HUDEP-2 (cell line): ENCODE measurements around the gene ZBTB46.
A peak's percentile ranks its signal among the peaks of the same experiment; 100 is the strongest.

Source experiments
- DNase-seq, 76 experiments: peaks; one replicate each; lab custom pipeline; 2025; ENCODE audit not compliant: unreplicated experiment in 76 of 76; lab: John Stamatoyannopoulos, UW

Gene ZBTB46

GRCh38 chr20:63840405-63840828, 9.4 kb upstream of the ZBTB46 start:
- no peak for DNase-seq

DNA sequence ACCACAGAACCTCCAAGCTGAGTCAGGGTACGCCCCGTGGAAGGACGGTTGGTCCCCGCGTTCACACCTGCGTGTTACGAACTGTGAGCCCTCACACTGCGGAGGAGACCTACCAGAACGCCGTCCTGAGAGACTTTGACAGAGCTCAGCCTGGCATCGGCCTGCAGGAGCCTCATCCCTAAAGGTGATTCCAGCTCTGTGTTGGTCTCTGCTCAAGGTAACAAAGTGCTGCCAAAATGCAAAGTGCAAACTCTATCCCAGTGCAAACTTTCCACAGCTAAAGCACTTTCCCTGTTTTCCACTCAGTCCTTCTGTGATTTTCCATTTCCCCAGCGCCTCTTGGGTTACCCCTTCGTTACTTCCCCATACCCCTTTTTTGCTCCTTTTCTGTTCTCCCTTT, 8.6 kb upstream of the ZBTB46 start:
- no peak for DNase-seq

- no peak for DNase-seq
These were observed 6.4 kb upstream of the ZBTB46 start for GRCh38 chr20:63837479-63837878.

- no peak for DNase-seq
These were observed 5.6 kb upstream of the ZBTB46 start for GRCh38 chr20:63836458-63837344.

GRCh38 chr20:63835021-63835858, 4.2 kb upstream of the ZBTB46 start:
- DNase-seq, result peak in 52 of 76 experiments; percentile 5 to 86 (median 34)

DNA sequence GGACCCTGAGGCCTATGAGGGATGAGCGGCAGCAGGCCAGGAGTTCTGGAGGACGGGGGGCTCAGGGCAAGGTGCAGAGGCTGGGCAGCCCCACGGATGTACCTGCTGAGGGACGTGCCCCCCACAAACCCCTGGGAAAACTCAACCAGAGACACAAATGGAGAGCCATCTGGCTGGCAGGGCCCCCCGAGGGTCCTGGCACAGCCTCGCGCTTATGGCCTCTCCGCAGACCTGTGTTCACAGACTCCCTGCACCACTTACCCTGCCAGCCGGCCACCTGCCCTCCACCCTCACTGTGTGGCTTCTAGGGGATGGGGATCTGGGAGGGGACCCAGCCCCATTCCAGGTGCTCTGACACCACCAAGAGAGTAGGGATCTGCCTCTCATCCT, 3.4 kb upstream of the ZBTB46 start:
- no peak for DNase-seq

- no peak for DNase-seq
These were observed 2.9 kb upstream of the ZBTB46 start for GRCh38 chr20:63833776-63834490.

GRCh38 chr20:63831993-63832686, 1.1 kb upstream of the ZBTB46 start:
- no peak for DNase-seq

- DNase-seq, result no peak
These were observed 555 bp upstream of the ZBTB46 start for GRCh38 chr20:63831646-63831992.

DNA sequence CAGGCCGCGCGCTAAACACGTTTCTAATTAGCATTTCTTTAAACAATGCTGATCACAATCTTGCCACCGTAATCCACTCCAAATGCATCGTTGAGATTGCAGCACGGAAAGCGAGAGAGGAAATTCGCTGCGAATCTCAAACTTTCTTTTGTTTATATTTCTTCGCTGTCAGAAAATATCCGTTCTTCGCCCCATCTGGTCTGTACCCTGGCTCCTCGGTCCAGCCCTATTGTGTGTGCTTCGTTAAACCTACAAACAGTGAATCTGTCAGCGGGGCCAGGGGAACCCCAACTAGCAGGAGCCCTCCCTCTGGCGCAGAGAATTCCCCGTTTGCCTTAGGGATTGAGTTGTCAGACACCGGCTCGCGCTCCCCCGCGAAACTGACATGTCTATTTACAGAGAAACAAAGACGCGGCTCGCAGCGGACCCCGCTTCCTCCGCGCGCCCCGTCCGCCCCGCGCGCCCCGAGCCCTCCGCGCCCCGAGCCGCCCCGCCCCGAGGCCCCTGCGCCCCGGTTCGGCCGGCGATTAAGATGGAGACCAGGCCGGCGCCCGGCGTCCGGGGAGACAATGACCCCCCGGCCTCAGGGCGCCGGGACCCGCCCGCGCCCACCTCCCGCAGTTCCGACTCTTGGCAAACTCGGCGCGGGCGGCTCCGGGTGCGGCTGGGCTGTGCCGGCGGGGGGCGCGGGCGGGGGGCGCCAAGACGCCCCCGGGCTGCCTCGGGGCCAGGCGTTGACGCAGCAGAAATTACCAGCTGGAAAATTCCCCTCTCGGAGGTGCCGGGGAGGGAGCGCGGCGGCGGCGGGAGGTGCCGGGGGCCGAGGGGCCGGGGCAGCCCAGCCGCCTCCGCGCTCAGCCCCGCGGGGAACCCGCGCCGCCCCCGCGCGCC, 874 bp downstream of the ZBTB46 start:
- DNase-seq, result no peak

- no peak for DNase-seq
These were observed 1.5 kb downstream of the ZBTB46 start for GRCh38 chr20:63829603-63829944.

DNA sequence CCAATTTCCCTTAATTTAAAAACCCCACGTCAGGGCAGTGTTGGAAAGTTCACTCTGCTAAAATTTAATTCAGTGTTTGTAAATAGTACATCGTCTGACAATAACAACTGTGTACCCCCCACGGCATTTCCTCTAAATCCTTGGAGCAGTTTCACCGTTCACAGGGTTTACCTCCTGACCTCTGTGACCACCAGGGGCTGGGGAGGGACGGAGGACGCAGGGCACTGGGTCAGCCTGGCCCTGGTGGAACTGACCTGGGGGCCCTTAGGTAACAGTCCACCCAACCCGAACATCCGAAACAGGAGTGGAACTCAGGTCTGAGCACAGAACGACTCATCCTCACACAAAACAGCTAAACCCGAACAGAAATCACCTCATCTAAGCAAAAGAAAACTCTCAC, 2.1 kb downstream of the ZBTB46 start:
- no peak for DNase-seq

GRCh38 chr20:63828545-63828944, 2.5 kb downstream of the ZBTB46 start:
- no peak for DNase-seq

DNA sequence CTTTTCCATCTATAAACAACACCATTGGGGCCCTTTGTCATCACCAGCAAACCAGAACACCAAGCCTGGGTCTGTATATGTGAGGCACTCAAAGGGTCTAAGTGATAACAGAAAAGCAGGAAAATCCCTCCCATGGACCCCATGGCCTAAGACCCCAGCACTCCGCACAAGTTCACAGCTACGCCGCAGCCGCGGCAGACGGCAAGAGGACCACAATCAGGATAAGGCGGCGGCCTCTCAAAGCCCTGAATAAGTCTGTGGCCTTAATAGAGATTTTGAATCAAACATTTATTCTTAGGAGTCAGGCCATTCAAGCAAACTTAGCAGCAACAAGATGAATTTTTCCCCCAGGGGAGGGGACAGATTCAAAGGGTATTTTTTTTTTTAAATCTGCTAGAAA, 2.9 kb downstream of the ZBTB46 start:
- no peak for DNase-seq

DNA sequence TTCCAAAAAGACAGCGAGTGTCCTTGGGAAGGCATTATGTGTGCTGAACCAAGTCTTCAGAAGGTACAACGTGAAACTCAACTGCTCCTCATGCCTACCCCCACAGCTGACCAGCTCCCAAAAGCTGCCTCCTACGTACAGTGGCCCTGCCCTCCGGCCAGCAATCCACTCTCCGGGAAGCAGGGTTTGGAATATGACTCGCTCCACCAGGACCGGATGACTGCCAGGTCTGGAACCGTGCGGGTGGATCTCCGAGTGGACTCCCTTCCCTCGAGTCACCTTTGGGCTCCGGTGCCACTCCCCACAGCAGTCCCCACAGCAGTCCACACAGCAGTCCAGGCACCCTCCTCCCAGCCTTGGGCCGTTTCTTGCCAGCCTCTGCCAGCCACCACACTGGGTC, 4.3 kb downstream of the ZBTB46 start:
- DNase-seq, result no peak

- DNase-seq, result no peak
These were observed 5.5 kb downstream of the ZBTB46 start for GRCh38 chr20:63825331-63826118.

DNA sequence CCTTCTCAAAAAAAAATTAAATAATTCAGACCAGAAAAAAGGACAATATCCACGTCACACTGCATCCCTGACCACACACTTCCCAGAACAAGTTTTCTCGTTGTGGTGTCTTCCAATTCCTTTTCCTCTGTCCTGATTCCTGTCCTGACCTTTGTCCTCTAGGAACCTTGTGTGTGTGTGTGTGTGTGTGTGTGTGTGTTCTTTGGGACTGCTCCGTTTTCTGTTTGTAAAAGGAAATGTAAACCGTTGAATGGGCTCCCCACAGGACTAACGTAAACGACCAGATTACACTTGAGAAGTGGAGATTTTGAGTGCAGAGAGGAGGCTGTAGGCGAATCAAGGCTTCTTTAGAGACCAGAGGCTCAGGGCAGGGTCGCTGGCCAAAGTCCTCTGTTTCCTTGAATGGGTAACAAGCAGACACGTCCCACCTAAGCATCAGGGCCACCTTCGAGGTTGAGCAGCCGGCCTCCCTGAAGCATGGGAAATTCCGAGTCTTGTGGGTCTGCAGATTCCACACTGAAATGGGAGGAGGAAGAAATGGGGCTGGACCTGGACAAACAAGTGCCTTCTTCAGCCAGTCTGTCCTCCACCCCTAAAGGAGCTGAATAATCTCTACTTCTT, 7.3 kb downstream of the ZBTB46 start:
- DNase-seq, result no peak

GRCh38 chr20:63822276-63822696, 8.8 kb downstream of the ZBTB46 start:
- no peak for DNase-seq

GRCh38 chr20:63821811-63822210, 9.3 kb downstream of the ZBTB46 start:
- DNase-seq, result no peak
